ENCODE data around the gene MEIS1. TPM values are rescaled to one million over a fixed set of nuclear protein-coding genes. Genes with fewer than 3 reads are reported as not detected.
A peak's percentile ranks its signal among the peaks of the same experiment; 100 is the strongest.

Gene MEIS1
- total RNA-seq, 1 donor from 2014 or later, result 3.4 TPM

- Mint-ChIP-seq H3K36me3 (ENCODE audit: low read depth, unreplicated experiment) (no peaks in the 10 kb centered on the region), H3K9me3 (ENCODE audit: unreplicated experiment) (peaks cover 7% of the 10 kb centered on the region), H3K4me1 (ENCODE audit: low read depth, unreplicated experiment) (peaks cover 2% of the 10 kb centered on the region), H3K4me3 (ENCODE audit: unreplicated experiment) (no peak overlapping the region), H3K27me3 (ENCODE audit: low read depth, unreplicated experiment) (peaks cover 70% of the 10 kb centered on the region), H3K27ac (ENCODE audit: unreplicated experiment) (no peak overlapping the region)
- no peaks in the 10 kb centered on the region for H4K20me1 ChIP-seq (ENCODE audit: insufficient read depth, low read length)
- H3K4me3 ChIP-seq (ENCODE audit: insufficient read depth, low read depth, low read length), result peak overlapping the region; percentile 77
- peak overlapping the region; percentile 99 for H3K4me2 ChIP-seq (ENCODE audit: low read length)
- DNase-seq (ENCODE audit: low read depth) (no peak), FAIRE-seq (no peak)
- H2AFZ ChIP-seq (ENCODE audit: low read depth, low read length), result no peak overlapping the region
- H3K4me1 ChIP-seq (ENCODE audit: insufficient read depth, low read length), result peaks cover 14% of the 10 kb centered on the region
- H3K9ac ChIP-seq (ENCODE audit: low read length), result peak overlapping the region; percentile 94
- peaks cover 3% of the 10 kb centered on the region for H3K36me3 ChIP-seq (ENCODE audit: insufficient read depth, low read length)
- peaks cover 75% of the 10 kb centered on the region for H3K79me2 ChIP-seq (ENCODE audit: insufficient read depth, low read length)
- H3K27ac ChIP-seq (ENCODE audit: low read depth, low read length), result peak overlapping the region; percentile 86
- no peaks in the 10 kb centered on the region for H3K9me3 ChIP-seq (ENCODE audit: insufficient read depth, low read depth, low read length)
- H3K27me3 ChIP-seq (ENCODE audit: insufficient read depth, low read length), result peaks cover 14% of the 10 kb centered on the region
- no peak for TF ChIP-seq EZH2 (IDR thresholded peaks at IDR 0.05; ENCODE audit: insufficient read depth, low read length)
Observed at GRCh38 chr2:66437691-66438497, 3.0 kb downstream of the MEIS1 start.

GRCh38 chr2:66438498-66438833 is 3.5 kb downstream of the MEIS1 start:
- H3K27ac Mint-ChIP-seq (ENCODE audit: unreplicated experiment), result no peak overlapping the region
- FAIRE-seq (no peak), DNase-seq (ENCODE audit: low read depth) (no peak)
- H3K9ac ChIP-seq (ENCODE audit: low read length), result peak overlapping the region; percentile 94
- no peak for TF ChIP-seq CTCF (IDR thresholded peaks at IDR 0.05; ENCODE audit: insufficient read depth, low read depth, low read length)
- no peak for TF ChIP-seq EZH2 (IDR thresholded peaks at IDR 0.05; ENCODE audit: insufficient read depth, low read length)
- peaks cover 15% of the 10 kb centered on the region for H3K4me1 ChIP-seq (ENCODE audit: insufficient read depth, low read length)
- peaks cover 14% of the 10 kb centered on the region for H3K27me3 ChIP-seq (ENCODE audit: insufficient read depth, low read length)
- peaks cover 73% of the 10 kb centered on the region for H3K27me3 Mint-ChIP-seq (ENCODE audit: low read depth, unreplicated experiment)
- peak overlapping the region; percentile 77 for H3K4me3 ChIP-seq (ENCODE audit: insufficient read depth, low read depth, low read length)
- no peak overlapping the region for H2AFZ ChIP-seq (ENCODE audit: low read depth, low read length)
- peaks cover 3% of the 10 kb centered on the region for H3K36me3 ChIP-seq (ENCODE audit: insufficient read depth, low read length)
- H3K4me3 Mint-ChIP-seq (ENCODE audit: unreplicated experiment), result no peak overlapping the region
- peaks cover 7% of the 10 kb centered on the region for H3K9me3 Mint-ChIP-seq (ENCODE audit: unreplicated experiment)
- no peaks in the 10 kb centered on the region for H3K9me3 ChIP-seq (ENCODE audit: insufficient read depth, low read depth, low read length)
- H3K27ac ChIP-seq (ENCODE audit: low read depth, low read length), result peak overlapping the region; percentile 86
- peak overlapping the region; percentile 99 for H3K4me2 ChIP-seq (ENCODE audit: low read length)
- H3K79me2 ChIP-seq (ENCODE audit: insufficient read depth, low read length), result peaks cover 81% of the 10 kb centered on the region
- H3K36me3 Mint-ChIP-seq (ENCODE audit: low read depth, unreplicated experiment), result no peaks in the 10 kb centered on the region
- peaks cover 2% of the 10 kb centered on the region for H3K4me1 Mint-ChIP-seq (ENCODE audit: low read depth, unreplicated experiment)
- no peaks in the 10 kb centered on the region for H4K20me1 ChIP-seq (ENCODE audit: insufficient read depth, low read length)

- FAIRE-seq (no peak), DNase-seq (ENCODE audit: low read depth) (no peak)
- H3K27ac Mint-ChIP-seq (ENCODE audit: unreplicated experiment), result no peak overlapping the region
- peaks cover 88% of the 10 kb centered on the region for H3K79me2 ChIP-seq (ENCODE audit: insufficient read depth, low read length)
- H3K27me3 ChIP-seq (ENCODE audit: insufficient read depth, low read length), result peaks cover 14% of the 10 kb centered on the region
- peaks cover 18% of the 10 kb centered on the region for H3K4me1 ChIP-seq (ENCODE audit: insufficient read depth, low read length)
- H3K4me2 ChIP-seq (ENCODE audit: low read length), result peak overlapping the region; percentile 99
- peak overlapping the region; percentile 46 for H2AFZ ChIP-seq (ENCODE audit: low read depth, low read length)
- H3K9me3 Mint-ChIP-seq (ENCODE audit: unreplicated experiment), result peaks cover 7% of the 10 kb centered on the region
- peaks cover 80% of the 10 kb centered on the region for H3K27me3 Mint-ChIP-seq (ENCODE audit: low read depth, unreplicated experiment)
- H3K9ac ChIP-seq (ENCODE audit: low read length), result peak overlapping the region; percentile 85
- peak overlapping the region; percentile 67 for H3K4me3 Mint-ChIP-seq (ENCODE audit: unreplicated experiment)
- no peaks in the 10 kb centered on the region for H3K9me3 ChIP-seq (ENCODE audit: insufficient read depth, low read depth, low read length)
- peaks cover 3% of the 10 kb centered on the region for H3K36me3 ChIP-seq (ENCODE audit: insufficient read depth, low read length)
- H4K20me1 ChIP-seq (ENCODE audit: insufficient read depth, low read length), result no peaks in the 10 kb centered on the region
- H3K36me3 Mint-ChIP-seq (ENCODE audit: low read depth, unreplicated experiment), result peaks cover 2% of the 10 kb centered on the region
- peaks cover 2% of the 10 kb centered on the region for H3K4me1 Mint-ChIP-seq (ENCODE audit: low read depth, unreplicated experiment)
- H3K27ac ChIP-seq (ENCODE audit: low read depth, low read length), result peak overlapping the region; percentile 86
- peak overlapping the region; percentile 77 for H3K4me3 ChIP-seq (ENCODE audit: insufficient read depth, low read depth, low read length)
- TF ChIP-seq EZH2 (IDR thresholded peaks at IDR 0.05; ENCODE audit: insufficient read depth, low read length) (no peak), CTCF (IDR thresholded peaks at IDR 0.05; ENCODE audit: insufficient read depth, low read depth, low read length) (no peak)
Observed at GRCh38 chr2:66438891-66439811, 4.2 kb downstream of the MEIS1 start.

Measured in astrocyte (in vitro differentiated cells and primary cell).